Measurements from ENCODE around the gene LRBA. TPM values are rescaled to one million over a fixed set of nuclear protein-coding genes. Genes with fewer than 3 reads are reported as not detected.

The LRBA gene
- total and polyA plus RNA-seq, 3 donors from 2014 or later: 24.6 to 61.1 (median 60.8) TPM

DNA sequence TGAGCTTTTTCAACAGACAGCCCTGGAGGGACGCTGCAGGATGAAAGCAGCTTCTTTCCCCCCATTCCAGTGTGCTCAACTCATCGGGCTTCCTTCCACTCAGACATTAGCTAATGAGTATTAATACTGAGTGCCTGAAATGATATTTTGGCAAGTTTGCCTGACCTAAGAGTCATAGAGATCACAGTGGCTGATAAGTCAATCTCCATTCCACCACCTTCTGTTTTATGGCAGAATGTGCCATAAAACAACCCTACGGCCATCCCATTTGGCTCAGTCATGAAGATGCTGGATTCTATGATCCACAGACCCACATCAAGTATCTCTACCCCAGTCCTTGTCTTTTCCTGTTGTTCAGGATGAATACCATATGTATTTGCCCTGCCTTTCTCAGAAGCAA lies 481.4 kb downstream of the LRBA start:
- WGBS, 2 donors: 94 to 95% methylated on average over 3 of the region's 3 CpGs
- intact Hi-C loops (cut with DNase I; ENCODE audit: low total_unique reads): no loop called here

GRCh38 chr4:150525321-150525868 lies 489.7 kb downstream of the LRBA start:
- Histone ChIP-seq H3K36me3 (ENCODE audit: low read depth, missing control alignments) (no peaks in the 10 kb centered on the region), H3K9me3 (no peaks in the 10 kb centered on the region), H3K27ac (no peak overlapping the region), H3K4me3 (no peak overlapping the region), H3K27me3 (no peaks in the 10 kb centered on the region), H3K4me1 (no peaks in the 10 kb centered on the region)
- no peak for DNase-seq
- intact Hi-C loops (cut with DNase I; ENCODE audit: low total_unique reads): no loop called here
- WGBS, 2 donors: 86 to 87% methylated on average over 3 of the region's 3 CpGs
- no peak for TF ChIP-seq POLR2A (IDR thresholded peaks at IDR 0.05)
- TF ChIP-seq CTCF (IDR thresholded peaks at IDR 0.05): no peak

More for the DNA sequence above, 481.4 kb downstream of the LRBA start:
- Histone ChIP-seq H3K27me3 (no peaks in the 10 kb centered on the region), H3K4me1 (no peaks in the 10 kb centered on the region), H3K36me3 (ENCODE audit: low read depth, missing control alignments) (no peaks in the 10 kb centered on the region), H3K9me3 (no peaks in the 10 kb centered on the region), H3K4me3 (no peak overlapping the region), H3K27ac (no peak overlapping the region)
- no peak for TF ChIP-seq POLR2A (IDR thresholded peaks at IDR 0.05)
- TF ChIP-seq CTCF (IDR thresholded peaks at IDR 0.05): no peak
- no peak for DNase-seq

- H3K4me3 ChIP-seq: no peak overlapping the region
- intact Hi-C loops (cut with DNase I; ENCODE audit: low total_unique reads): no loop called here
- no peak overlapping the region for H3K27ac ChIP-seq
- DNase-seq: no peak
- 80 to 87% methylated on average over 3 of the region's 3 CpGs for WGBS, 2 donors
- no peaks in the 10 kb centered on the region for H3K9me3 ChIP-seq
- TF ChIP-seq CTCF (IDR thresholded peaks at IDR 0.05) (no peak), POLR2A (IDR thresholded peaks at IDR 0.05) (no peak)
- H3K36me3 ChIP-seq (ENCODE audit: low read depth, missing control alignments): no peaks in the 10 kb centered on the region
- H3K27me3 ChIP-seq: no peaks in the 10 kb centered on the region
- H3K4me1 ChIP-seq: no peaks in the 10 kb centered on the region
These were observed 496.5 kb downstream of the LRBA start for GRCh38 chr4:150518559-150518958.

DNA sequence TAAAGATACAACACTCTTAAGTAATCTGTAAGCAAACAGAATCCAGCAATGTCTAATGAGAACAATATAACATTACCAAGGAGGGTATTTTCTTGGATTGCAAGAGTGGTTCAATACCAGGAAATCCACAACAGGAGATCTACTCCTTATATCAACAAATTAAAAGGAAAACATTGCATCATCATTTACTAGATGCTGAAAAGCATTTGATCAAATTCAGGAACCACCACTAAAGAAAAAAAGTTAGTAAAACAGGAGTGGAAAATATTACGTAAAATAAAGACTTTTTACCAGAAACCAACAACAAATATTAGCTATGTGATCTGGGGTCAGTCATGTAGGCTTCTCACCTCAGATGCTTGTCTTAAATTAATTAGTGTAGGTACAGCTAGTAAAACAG lies 499.9 kb downstream of the LRBA start:
- Histone ChIP-seq H3K4me1 (no peaks in the 10 kb centered on the region), H3K36me3 (ENCODE audit: low read depth, missing control alignments) (no peaks in the 10 kb centered on the region), H3K4me3 (no peak overlapping the region), H3K27me3 (no peaks in the 10 kb centered on the region), H3K27ac (no peak overlapping the region), H3K9me3 (no peaks in the 10 kb centered on the region)
- DNase-seq: no peak
- intact Hi-C loops (cut with DNase I; ENCODE audit: low total_unique reads): no loop called here
- no peak for TF ChIP-seq CTCF (IDR thresholded peaks at IDR 0.05)
- TF ChIP-seq POLR2A (IDR thresholded peaks at IDR 0.05): no peak
- WGBS, 2 donors: 83 to 94% methylated on average over 1 of the region's 1 CpG

GRCh38 chr4:150514709-150515108 lies 500.4 kb downstream of the LRBA start:
- Histone ChIP-seq H3K36me3 (ENCODE audit: low read depth, missing control alignments) (no peaks in the 10 kb centered on the region), H3K27ac (no peak overlapping the region), H3K27me3 (no peaks in the 10 kb centered on the region), H3K4me1 (no peaks in the 10 kb centered on the region), H3K4me3 (no peak overlapping the region), H3K9me3 (no peaks in the 10 kb centered on the region)
- whole genome bisulfite sequencing, 2 donors: 92% methylated on average over 6 of the region's 6 CpGs
- TF ChIP-seq CTCF (IDR thresholded peaks at IDR 0.05) (no peak), POLR2A (IDR thresholded peaks at IDR 0.05) (no peak)
- intact Hi-C loops (cut with DNase I; ENCODE audit: low total_unique reads): no loop called here
- DNase-seq: no peak

Measured in testis (tissue), 3 donors.